Erythroblast (primary cell): Measurements from ENCODE around the gene ARTN.

Source experiments
- GATA1 ChIP-seq: IDR thresholded peaks from 2 replicates; pipeline ENCODE4 v1.6.1; 2011; ENCODE audit warnings: low read depth, mild to moderate bottlenecking, control low read depth, low read length, moderate library complexity
- POLR2A ChIP-seq: IDR thresholded peaks from 2 replicates; pipeline ENCODE4 v1.6.1; 2011; ENCODE audit warnings: mild to moderate bottlenecking, low read length

- TF ChIP-seq POLR2A (no peak), GATA1 (no peak)
Measured at GRCh38 chr1:43963890-43964289, 30.3 kb downstream of the ARTN start.
